Right lobe of liver (tissue), 6 donors: ENCODE results near the gene LRRC1. TPM values are rescaled to one million over a fixed set of nuclear protein-coding genes. Genes with fewer than 3 reads are reported as not detected.
A peak's percentile ranks its signal among the peaks of the same experiment; 100 is the strongest.

Experiments used
- ATAC-seq, 4 donors: fragments of 200-7000 bp; cut with Tn5 transposase; one replicate each; pipeline ENCODE4 v1.9.1; 2020; ENCODE audit warnings: mild to moderate bottlenecking in 4 of 4, moderate library complexity in 4 of 4
- DNase-seq, 3 donors: peaks; one replicate each; pipeline ENCODE4 v3.0.0-alpha.2; 2020
- H3K27ac ChIP-seq, 3 donors: fragments of 200-600 bp; one replicate each; pipeline ENCODE4 v1.8.0; 2022
- H3K27me3 ChIP-seq, 2 donors: fragments of 200-600 bp; one replicate each; pipeline ENCODE4 v1.8.0; 2022
- H3K36me3 ChIP-seq, 4 donors: fragments of 200-600 bp; sonication (generic) in 1 of 4; one replicate each; pipeline versions ENCODE4 v1.5.1 to v1.8.0; 2017 to 2022; ENCODE audit warnings: control low read depth in 1 of 4
- H3K4me1 ChIP-seq, 4 donors: fragments of 200-600 bp; sonication (generic) in 1 of 4; one replicate each; pipeline versions ENCODE4 v1.5.1 to v1.8.0; 2017 to 2022; ENCODE audit warnings: control low read depth in 1 of 4
- H3K4me3 ChIP-seq, 3 donors: fragments of 200-600 bp; one replicate each; pipeline ENCODE4 v1.8.0; 2022
- H3K9me3 ChIP-seq, 4 donors: fragments of 200-600 bp; sonication (generic) in 1 of 4; one replicate each; pipeline versions ENCODE4 v1.5.1 to v1.8.0; 2017 to 2022; ENCODE audit warnings: control low read depth in 1 of 4
- CTCF ChIP-seq, 4 donors: fragments of 200-600 bp in 3 of 4; fragments of 450-650 bp in 1 of 4; IDR thresholded peaks; one replicate each; pipeline versions ENCODE4 v1.5.1 to v1.8.0; 2016 to 2022; ENCODE audit warnings: antibody characterized with exemption in 4 of 4, mild to moderate bottlenecking in 2 of 4
- POLR2A ChIP-seq: fragments of 450-650 bp; IDR thresholded peaks from one replicate; pipeline ENCODE4 v1.6.1; 2017; ENCODE audit warnings: antibody characterized with exemption, mild to moderate bottlenecking
- WGBS: methylation state at CpG from one replicate; pipeline ENCODE4 v1.1.6; 2018; ENCODE audit warnings: low coverage, low lambda C conversion rate; ENCODE audit not compliant: insufficient coverage; ENCODE audit errors: missing lambda C conversion rate; 5-methylcytosine and 5-hydroxymethylcytosine counted together
- intact Hi-C, 2 donors: fragments of 100-400 bp; cut with DNase I; formaldehyde crosslinking; loops; one replicate each; pipeline versions ENCODE4 v1.11.2 to v1.14.1; 2022
- total RNA-seq, 6 experiments: library from RNA; depleted of rRNA in 2 of 6; stranded (reverse); fragments of >200 nt in 2 of 6; fragmentation: NEBNext Ultra II Directional in 3 of 6; extraction: Animal tissue kit (Norgen Biotek cat#: 25700) in 3 of 6; gene quantifications; one replicate each; pipeline versions ENCODE4 v1.1.0 to v1.2.4, GENCODE V29; 2016 to 2023
- donor health status: DM: no; HTN: yes; CAD: no.
- donor health status: DM: no; HTN: no; CAD: no.
- donor health status: DM: no; HTN: no; CAD: no.
- donor health status: DM: no; HTN: yes; CAD: no.
- donor health status: DM: no; HTN: yes; CAD: no.

LRRC1 gene
- total RNA-seq, 6 experiments from 2014 or later, result 0.46 to 3.2 (median 1.4) TPM

DNA sequence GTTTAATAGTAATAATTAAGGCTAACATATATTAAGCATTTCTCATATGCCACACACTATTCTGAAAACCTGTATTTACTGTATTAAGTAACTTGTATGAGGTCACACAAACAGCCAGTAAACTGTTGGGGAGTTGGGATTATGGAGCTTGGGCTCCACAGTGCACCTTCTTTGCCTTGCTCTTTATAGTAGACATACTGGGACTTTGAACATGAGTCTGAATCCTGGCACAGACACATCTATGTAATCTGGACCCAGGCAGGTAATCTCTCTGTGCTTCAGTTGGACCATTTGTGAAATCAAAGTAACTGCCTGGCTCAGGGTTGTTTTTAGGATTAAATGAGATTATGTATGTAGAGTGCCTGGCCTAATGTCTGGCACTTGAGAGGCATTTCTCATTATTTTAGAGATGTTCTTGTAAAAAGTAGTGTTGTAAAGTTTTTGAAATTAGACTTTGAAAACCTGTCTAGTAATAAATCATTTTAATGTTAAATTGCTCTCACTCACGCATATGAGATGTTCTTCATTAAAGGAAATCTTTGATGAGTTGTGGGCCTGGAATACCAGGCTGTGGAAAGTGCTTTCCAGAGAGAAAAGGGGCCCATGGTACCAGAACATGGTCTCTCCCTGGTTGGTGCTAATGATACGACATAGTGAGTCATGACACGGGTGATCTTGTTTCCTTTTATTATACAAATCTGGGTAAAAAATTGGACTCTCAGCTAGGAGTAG lies 34.3 kb downstream of the LRRC1 start:
- 88% methylated on average over 3 of the region's 3 CpGs for WGBS
- no peaks in the 10 kb centered on the region for H3K9me3 ChIP-seq
- DNase-seq (no peak), ATAC-seq (peak in 1 of 4 donors; percentile 63)
- H3K36me3 ChIP-seq, result no peaks in the 10 kb centered on the region
- TF ChIP-seq POLR2A, result no peak
- no peak for TF ChIP-seq CTCF (IDR thresholded peaks at IDR 0.05)
- H3K4me1 ChIP-seq, result no peaks in the 10 kb centered on the region
- intact Hi-C loops, result no loop called here
- H3K27ac ChIP-seq, result no peak overlapping the region
- H3K4me3 ChIP-seq, result no peak overlapping the region
- no peaks in the 10 kb centered on the region for H3K27me3 ChIP-seq

DNA sequence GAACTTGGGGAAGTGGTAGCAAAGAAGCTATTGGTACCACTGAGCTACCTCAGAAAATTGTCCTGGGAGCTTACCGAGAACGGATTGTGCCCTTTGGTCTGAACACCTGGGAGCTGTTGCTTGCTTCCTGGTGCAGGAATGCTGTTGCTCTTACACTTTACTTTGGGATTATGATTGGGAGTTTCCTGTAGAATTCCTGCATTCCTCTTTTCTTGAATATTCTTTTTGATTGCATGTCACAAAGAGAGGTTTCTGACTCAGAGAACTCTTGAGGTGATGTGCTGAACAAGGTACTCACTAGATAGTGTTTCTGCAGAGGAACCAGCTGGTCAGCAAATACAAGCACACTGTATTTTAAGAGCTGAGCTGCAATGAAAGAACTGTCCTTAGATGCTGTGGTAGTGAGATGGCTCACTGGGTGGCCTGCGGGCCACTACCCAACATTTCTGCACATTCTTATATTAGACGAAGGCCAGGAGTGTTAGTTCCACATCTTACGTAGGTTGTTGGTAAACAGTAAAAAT lies 35.0 kb downstream of the LRRC1 start:
- H3K9me3 ChIP-seq, result no peaks in the 10 kb centered on the region
- DNase-seq, result no peak
- peak in 1 of 4 donors; percentile 45 for ATAC-seq
- no peak overlapping the region for H3K27ac ChIP-seq
- no peak overlapping the region for H3K4me3 ChIP-seq
- TF ChIP-seq CTCF (IDR thresholded peaks at IDR 0.05), result no peak
- TF ChIP-seq POLR2A, result no peak
- H3K36me3 ChIP-seq, result no peaks in the 10 kb centered on the region
- WGBS, result 56% methylated on average over 5 of the region's 5 CpGs
- no peaks in the 10 kb centered on the region for H3K4me1 ChIP-seq
- no peaks in the 10 kb centered on the region for H3K27me3 ChIP-seq
- intact Hi-C loops, result no loop called here

GRCh38 chr6:53830366-53830765 lies 35.6 kb downstream of the LRRC1 start:
- WGBS, result 85% methylated on average over 1 of the region's 1 CpG
- Histone ChIP-seq H3K4me1 (no peaks in the 10 kb centered on the region), H3K36me3 (no peaks in the 10 kb centered on the region), H3K27ac (no peak overlapping the region), H3K4me3 (no peak overlapping the region), H3K27me3 (no peaks in the 10 kb centered on the region), H3K9me3 (no peaks in the 10 kb centered on the region)
- ATAC-seq (no peak), DNase-seq (no peak)
- TF ChIP-seq POLR2A (no peak), CTCF (IDR thresholded peaks at IDR 0.05) (no peak)
- intact Hi-C loops, result no loop called here

DNA sequence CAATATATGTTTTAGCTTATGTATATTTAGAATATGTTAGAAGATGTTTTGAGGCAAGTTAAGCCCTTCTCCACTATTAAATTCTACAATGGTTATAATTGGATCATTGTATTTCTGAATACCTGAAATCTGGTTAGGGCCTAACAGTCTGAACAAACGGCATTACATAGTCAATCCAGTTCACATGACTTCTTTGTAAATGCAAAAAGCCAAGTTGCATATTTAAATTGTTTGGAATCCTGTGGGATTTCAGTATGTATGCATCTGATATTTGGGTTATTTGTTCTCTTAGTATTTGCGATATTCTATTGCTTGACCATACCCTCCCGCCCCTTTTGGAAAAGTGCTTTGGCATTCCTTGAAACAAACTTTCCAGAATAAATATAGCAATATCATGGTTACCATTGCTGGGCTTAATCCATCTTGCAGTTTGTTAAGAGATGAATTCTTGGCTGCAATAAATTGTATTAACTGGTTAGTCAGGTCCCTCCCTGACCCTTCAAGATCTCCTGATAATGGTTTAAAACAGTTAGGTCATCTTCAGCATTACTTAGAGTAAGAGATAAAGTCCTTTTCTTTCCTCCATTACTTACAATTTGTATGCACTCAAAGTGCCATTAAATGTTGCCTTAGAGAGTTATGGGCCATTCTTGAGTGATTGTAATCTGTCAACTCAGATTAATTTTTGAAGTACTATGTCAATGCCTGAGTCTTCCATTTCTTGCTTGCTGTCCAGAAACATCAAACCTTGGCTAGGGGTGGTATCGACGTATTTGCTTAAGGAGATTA lies 36.5 kb downstream of the LRRC1 start:
- no peak overlapping the region for H3K4me3 ChIP-seq
- ATAC-seq (no peak), DNase-seq (no peak)
- TF ChIP-seq POLR2A, result no peak
- TF ChIP-seq CTCF (IDR thresholded peaks at IDR 0.05), result no peak
- WGBS, result 85% methylated on average over 5 of the region's 5 CpGs
- H3K27ac ChIP-seq, result no peak overlapping the region
- no peaks in the 10 kb centered on the region for H3K36me3 ChIP-seq
- H3K27me3 ChIP-seq, result no peaks in the 10 kb centered on the region
- H3K9me3 ChIP-seq, result no peaks in the 10 kb centered on the region
- intact Hi-C loops, result no loop called here
- H3K4me1 ChIP-seq, result no peaks in the 10 kb centered on the region
